Lung (tissue), 12 donors: ENCODE measurements around the gene VASP. TPM values are rescaled to one million over a fixed set of nuclear protein-coding genes. Genes with fewer than 3 reads are reported as not detected.

Experiments used
- ATAC-seq: fragments of 200-7000 bp; cut with Tn5 transposase; one replicate; pipeline ENCODE4 v1.9.1; 2020; ENCODE audit warnings: moderate number of reproducible peaks; ENCODE audit not compliant: insufficient read depth, low FRiP score
- DNase-seq, 3 donors: peaks; one replicate each; pipeline ENCODE4 v3.0.0-alpha.2; 2013 to 2017
- H3K27ac ChIP-seq, 2 donors: one replicate each; pipeline ENCODE4 v1.5.1; 2013; ENCODE audit warnings: mild to moderate bottlenecking in 2 of 2, moderate library complexity in 2 of 2, control low read depth in 1 of 2, inconsistent platforms in 1 of 2, low read depth in 1 of 2, low read length in 1 of 2
- H3K27me3 ChIP-seq, 3 donors: one replicate each; pipeline ENCODE4 v1.5.1; 2013; ENCODE audit warnings: low read length in 2 of 3; ENCODE audit not compliant: control insufficient read depth in 3 of 3, insufficient read depth in 3 of 3
- H3K36me3 ChIP-seq, 4 donors: one replicate each; pipeline ENCODE4 v1.5.1; 2013; ENCODE audit warnings: low read length in 4 of 4, mild to moderate bottlenecking in 1 of 4, moderate library complexity in 1 of 4; ENCODE audit not compliant: control insufficient read depth in 4 of 4, insufficient read depth in 4 of 4
- H3K4me1 ChIP-seq, 5 donors: one replicate each; pipeline ENCODE4 v1.5.1; 2013; ENCODE audit warnings: low read length in 5 of 5, mild to moderate bottlenecking in 2 of 5, moderate library complexity in 1 of 5; ENCODE audit not compliant: control insufficient read depth in 5 of 5, insufficient read depth in 5 of 5
- H3K4me3 ChIP-seq: one replicate; pipeline ENCODE4 v1.5.1; 2013; ENCODE audit warnings: mild to moderate bottlenecking, control low read depth, moderate library complexity
- H3K9ac ChIP-seq, 2 donors: one replicate each; pipeline ENCODE4 v1.5.1; 2013; ENCODE audit warnings: low read length in 2 of 2, control low read depth in 1 of 2; ENCODE audit not compliant: insufficient read depth in 1 of 2
- H3K9me3 ChIP-seq, 4 donors: one replicate each; pipeline ENCODE4 v1.5.1; 2013; ENCODE audit warnings: low read length in 3 of 4, mild to moderate bottlenecking in 1 of 4, moderate library complexity in 1 of 4; ENCODE audit not compliant: control insufficient read depth in 4 of 4, insufficient read depth in 3 of 4
- CTCF ChIP-seq: IDR thresholded peaks from 2 replicates; pipeline ENCODE4 v1.5.1; 2012; ENCODE audit warnings: mild to moderate bottlenecking; ENCODE audit errors: control extremely low read depth, extremely low read depth
- WGBS, 2 donors: extraction: QIAGEN DNeasy Blood & Tissue Kit; methylation state at CpG; one replicate each; pipeline ENCODE4 v1.1.7; 2013; 5-methylcytosine and 5-hydroxymethylcytosine counted together
- polyA plus RNA-seq, 2 donors: library from polyadenylated mRNA; stranded (reverse); fragments of 200-250 nt; gene quantifications; one replicate each; pipeline ENCODE4 v1.2.1, GENCODE V29; 2013
- total RNA-seq, 2 donors: library from RNA; depleted of rRNA in 1 of 2; stranded (reverse); fragments of >200 nt in 1 of 2; gene quantifications; one replicate each; pipeline ENCODE4 v1.2.1, GENCODE V29; 2014 to 2021
- donor health status: control.
- donor health status: control.
- donor health status: Bipolar disorder and iron deficiency.
- donor health status: healthy.
- donor health status: DM: yes; HTN: yes; CAD: no.

Gene VASP
- total and polyA plus RNA-seq, 4 donors = 49.1 to 237 (median 170) TPM

DNA sequence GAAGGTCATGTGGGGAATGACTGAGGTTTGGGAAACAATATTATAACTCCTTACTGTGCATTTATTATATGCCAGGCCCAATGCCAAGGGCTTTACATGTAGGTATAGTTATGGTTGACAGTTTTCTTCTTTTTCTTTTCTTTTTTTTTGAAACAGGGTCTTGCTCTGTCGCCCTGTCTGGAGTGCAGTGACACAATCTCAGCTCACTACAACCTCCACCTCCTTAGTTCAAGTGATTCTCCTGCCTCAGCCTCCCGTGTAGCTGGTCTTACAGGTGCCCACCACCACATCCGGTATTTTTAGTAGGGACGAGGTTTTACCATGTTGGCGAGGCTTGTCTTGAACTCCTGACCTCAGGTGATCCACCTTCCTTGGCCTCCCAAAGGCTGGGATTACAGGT is 24.2 kb upstream of the VASP start:
- 91 to 96% methylated on average over 5 of the region's 5 CpGs for WGBS, 2 donors
- Histone ChIP-seq H3K27ac (no peak overlapping the region), H3K9me3 (no peaks in the 10 kb centered on the region), H3K27me3 (no peaks in the 10 kb centered on the region), H3K4me1 (peaks cover 0 to 6% (median 0%) of the 10 kb centered on the region in 5 donors), H3K9ac (no peak overlapping the region), H3K36me3 (no peaks in the 10 kb centered on the region), H3K4me3 (no peak overlapping the region)
- ATAC-seq = no peak
- DNase-seq = no peak
- no peak for TF ChIP-seq CTCF

- no peaks in the 10 kb centered on the region for H3K27me3 ChIP-seq
- no peaks in the 10 kb centered on the region for H3K9me3 ChIP-seq
- no peak overlapping the region for H3K9ac ChIP-seq
- H3K4me3 ChIP-seq = no peak overlapping the region
- no peak for TF ChIP-seq CTCF
- H3K36me3 ChIP-seq = no peaks in the 10 kb centered on the region
- DNase-seq = no peak
- 80 to 82% methylated on average over 13 of the region's 13 CpGs for WGBS, 2 donors
- no peak overlapping the region for H3K27ac ChIP-seq
- H3K4me1 ChIP-seq = no peaks in the 10 kb centered on the region
- ATAC-seq = no peak
Measured at GRCh38 chr19:45484273-45484945, 22.9 kb upstream of the VASP start.

- Histone ChIP-seq H3K36me3 (no peaks in the 10 kb centered on the region), H3K4me3 (peak overlapping the region; percentile 42), H3K27ac (peak overlapping the region; percentile 52 to 76), H3K9me3 (no peaks in the 10 kb centered on the region), H3K4me1 (no peaks in the 10 kb centered on the region), H3K27me3 (no peaks in the 10 kb centered on the region), H3K9ac (no peak overlapping the region)
- peak; percentile 87 for TF ChIP-seq CTCF
- DNase-seq (peak; percentile 94 to 95 (median 94)), ATAC-seq (peak; percentile 100)
- 0 to 1% methylated on average over 35 of the region's 35 CpGs for WGBS, 2 donors
Measured at GRCh38 chr19:45485305-45486077, 21.8 kb upstream of the VASP start.
